Retinal pigment epithelial cell (primary cell): ENCODE data around the gene BANP.

ENCODE experiments used
- DNase-seq: peaks from one replicate; pipeline ENCODE4 v3.0.0-alpha.2; 2010; ENCODE audit warnings: low read depth
- H3K4me3 ChIP-seq: 2 replicates; pipeline ENCODE4 v1.5.1; 2011; ENCODE audit warnings: mild to moderate bottlenecking, low read length, control low read depth, moderate library complexity
- CTCF ChIP-seq: conservative IDR thresholded peaks from 2 replicates; pipeline ENCODE4 v1.5.1; 2011; ENCODE audit warnings: low read depth, low read length, control low read depth, inconsistent platforms

Gene BANP

GRCh38 chr16:88058136-88058535 lies 106.9 kb downstream of the BANP start:
- DNase-seq, result no peak
- no peak for TF ChIP-seq CTCF
- no peak overlapping the region for H3K4me3 ChIP-seq

- no peak for TF ChIP-seq CTCF
- DNase-seq, result no peak
- H3K4me3 ChIP-seq, result no peak overlapping the region
Observed at GRCh38 chr16:88058817-88059216, 107.6 kb downstream of the BANP start.

GRCh38 chr16:88059701-88060386 lies 108.6 kb downstream of the BANP start:
- DNase-seq, result no peak
- no peak overlapping the region for H3K4me3 ChIP-seq
- no peak for TF ChIP-seq CTCF

- no peak overlapping the region for H3K4me3 ChIP-seq
- no peak for DNase-seq
- TF ChIP-seq CTCF, result peak; percentile 36
Observed at GRCh38 chr16:88060524-88061219, 109.4 kb downstream of the BANP start.

GRCh38 chr16:88061346-88062110 lies 110.3 kb downstream of the BANP start:
- DNase-seq, result peak; percentile 65
- peak; percentile 19 for TF ChIP-seq CTCF
- no peak overlapping the region for H3K4me3 ChIP-seq

GRCh38 chr16:88062341-88063210 lies 111.3 kb downstream of the BANP start:
- TF ChIP-seq CTCF, result no peak
- no peak overlapping the region for H3K4me3 ChIP-seq
- peak; percentile 74 for DNase-seq
